B cell (primary cell): ENCODE measurements around the gene CAPN3. TPM values are rescaled to one million over a fixed set of nuclear protein-coding genes. Genes with fewer than 3 reads are reported as not detected.

Source experiments
- ATAC-seq: fragments of 200-7000 bp; cut with Tn5 transposase; one replicate; pipeline ENCODE4 v1.10.0; 2021; ENCODE audit warnings: low read depth, mild to moderate bottlenecking, moderate number of reproducible peaks, moderate library complexity
- CTCF ChIA-PET: fragments of 350-600 bp; sonication (Branson Sonifier 250); formaldehyde crosslinking; loops from one replicate; lab custom pipeline; 2021; ENCODE audit warnings: antibody characterized with exemption, inconsistent platforms; lab: Charles Lee
- POLR2A ChIA-PET: fragments of 350-600 bp; sonication (Branson Sonifier 250); formaldehyde crosslinking; loops from one replicate; lab custom pipeline; 2021; ENCODE audit warnings: antibody characterized with exemption; lab: Charles Lee
- DNase-seq: peaks from one replicate; pipeline ENCODE4 v3.0.0; 2013
- H2AFZ ChIP-seq: 2 replicates; pipeline ENCODE4 v1.6.1; 2012; ENCODE audit warnings: mild to moderate bottlenecking, low read depth, low read length; ENCODE audit not compliant: insufficient read depth, poor library complexity, severe bottlenecking
- H3K27ac ChIP-seq, 2 donors: 1 replicate in 1 of 2; 2 replicates in 1 of 2; pipeline ENCODE4 v1.5.1; 2012 to 2013; ENCODE audit warnings: low read length in 2 of 2, mild to moderate bottlenecking in 2 of 2, moderate library complexity in 1 of 2
- H3K27me3 ChIP-seq, 4 experiments: fragments of 200-600 bp in 1 of 4; sonication (generic) in 1 of 4; replicated peaks in 1 of 4; 1 replicate in 2 of 4; 2 replicates in 2 of 4; pipeline versions ENCODE4 v1.6.1 to v1.7.0; 2013 to 2016; ENCODE audit warnings: low read length in 3 of 4, mild to moderate bottlenecking in 2 of 4, mixed read lengths in 1 of 4, moderate library complexity in 1 of 4; ENCODE audit not compliant: insufficient read depth in 4 of 4, control insufficient read depth in 3 of 4; ENCODE audit errors: control extremely low read depth in 1 of 4
- H3K36me3 ChIP-seq, 2 experiments: replicated peaks in 1 of 2; 1 replicate in 1 of 2; 2 replicates in 1 of 2; pipeline versions ENCODE4 v1.6.1 to v1.7.1; 2013; ENCODE audit warnings: low read length in 1 of 2; ENCODE audit not compliant: insufficient read depth in 2 of 2, control insufficient read depth in 1 of 2; ENCODE audit errors: control extremely low read depth in 1 of 2, extremely low read depth in 1 of 2
- H3K4me1 ChIP-seq, 2 donors: fragments of 200-600 bp in 1 of 2; sonication (generic) in 1 of 2; 1 replicate in 1 of 2; 2 replicates in 1 of 2; pipeline versions ENCODE4 v1.5.1 to v1.6.1; 2013 to 2017; ENCODE audit warnings: low read length in 2 of 2; ENCODE audit not compliant: control insufficient read depth in 2 of 2, insufficient read depth in 2 of 2
- H3K4me2 ChIP-seq: replicated peaks from 2 replicates; pipeline ENCODE3; 2012; ENCODE audit warnings: mild to moderate bottlenecking, low read depth, low read length; ENCODE audit not compliant: poor library complexity, severe bottlenecking
- H3K4me3 ChIP-seq, 5 experiments: fragments of 200-600 bp in 1 of 5; sonication (generic) in 1 of 5; 1 replicate in 3 of 5; 2 replicates in 2 of 5; pipeline versions ENCODE4 v1.5.1 to v1.7.0; 2011 to 2016; ENCODE audit warnings: low read length in 4 of 5, mild to moderate bottlenecking in 4 of 5, low read depth in 2 of 5, control low read depth in 1 of 5, moderate library complexity in 1 of 5; ENCODE audit not compliant: insufficient read depth in 1 of 5; ENCODE audit errors: control extremely low read depth in 1 of 5, extremely low read depth in 1 of 5
- H3K79me2 ChIP-seq: fragments of 200-600 bp; sonication (generic); one replicate; pipeline ENCODE4 v1.6.0; 2016; ENCODE audit warnings: low read length; ENCODE audit not compliant: control insufficient read depth, insufficient read depth
- H3K9ac ChIP-seq: fragments of 200-600 bp; sonication (generic); 2 replicates; pipeline ENCODE4 v1.6.1; 2017; ENCODE audit warnings: mild to moderate bottlenecking, low read length, moderate library complexity
- H3K9me3 ChIP-seq, 3 donors: one replicate each; pipeline versions ENCODE4 v1.6.1 to v1.7.1; 2013; ENCODE audit warnings: low read length in 2 of 3; ENCODE audit not compliant: control insufficient read depth in 2 of 3, insufficient read depth in 1 of 3; ENCODE audit errors: control extremely low read depth in 1 of 3
- H4K20me1 ChIP-seq: 2 replicates; pipeline ENCODE4 v1.6.0; 2012; ENCODE audit warnings: mild to moderate bottlenecking, low read length; ENCODE audit not compliant: insufficient read depth, control insufficient read depth, poor library complexity, severe bottlenecking
- H3K27ac Mint-ChIP-seq: one replicate; pipeline ENCODE4 v1.8.0; 2021; ENCODE audit warnings: mixed read lengths
- H3K27me3 Mint-ChIP-seq: one replicate; pipeline ENCODE4 v1.8.0; 2021; ENCODE audit warnings: mixed read lengths
- H3K4me1 Mint-ChIP-seq: one replicate; pipeline ENCODE4 v1.8.0; 2021; ENCODE audit warnings: mixed read lengths
- H3K4me3 Mint-ChIP-seq: one replicate; pipeline ENCODE4 v1.8.0; 2021; ENCODE audit warnings: mixed read lengths
- H3K9me3 Mint-ChIP-seq: one replicate; pipeline ENCODE4 v1.8.0; 2022; ENCODE audit warnings: mixed read lengths; ENCODE audit not compliant: insufficient read depth
- EZH2 ChIP-seq: IDR thresholded peaks from 2 replicates; pipeline ENCODE4 v1.6.1; 2012; ENCODE audit warnings: borderline replicate concordance, low read depth, mild to moderate bottlenecking, moderate library complexity, low read length; ENCODE audit not compliant: insufficient read depth, poor library complexity, severe bottlenecking
- WGBS: methylation state at CpG from one replicate; pipeline ENCODE4 v1.1.5; 2013; ENCODE audit warnings: missing lambda C conversion rate; ENCODE audit not compliant: insufficient coverage; 5-methylcytosine and 5-hydroxymethylcytosine counted together
- intact Hi-C: fragments of 100-400 bp; cut with micrococcal nuclease; formaldehyde crosslinking; loops from one replicate; pipeline ENCODE4 v1.10.0; 2022
- polyA plus RNA-seq: library from polyadenylated mRNA; depleted of rRNA; stranded (reverse); fragments of >200 nt; gene quantifications from 2 replicates; pipeline ENCODE4 v1.2.3, GENCODE V29; 2012
- total RNA-seq, 2 donors: library from RNA; stranded (reverse); fragments of 120-200 nt in 1 of 2; gene quantifications; 1 replicate in 1 of 2; 2 replicates in 1 of 2; pipeline versions ENCODE4 v1.2.3 to v1.2.4, GENCODE V29; 2013 to 2022
- TF ChIP-seq, protein P1 (sequence below): fragments of 200-600 bp; IDR thresholded peaks from one replicate; pipeline ENCODE4 v1.8.0; 2022; ENCODE audit warnings: antibody characterized with exemption, mild to moderate bottlenecking

Gene CAPN3
- total and polyA plus RNA-seq, 2 donors (not counting 1 experiment from before 2014, with no cell fraction given), result 41.7 to 143 TPM

DNA sequence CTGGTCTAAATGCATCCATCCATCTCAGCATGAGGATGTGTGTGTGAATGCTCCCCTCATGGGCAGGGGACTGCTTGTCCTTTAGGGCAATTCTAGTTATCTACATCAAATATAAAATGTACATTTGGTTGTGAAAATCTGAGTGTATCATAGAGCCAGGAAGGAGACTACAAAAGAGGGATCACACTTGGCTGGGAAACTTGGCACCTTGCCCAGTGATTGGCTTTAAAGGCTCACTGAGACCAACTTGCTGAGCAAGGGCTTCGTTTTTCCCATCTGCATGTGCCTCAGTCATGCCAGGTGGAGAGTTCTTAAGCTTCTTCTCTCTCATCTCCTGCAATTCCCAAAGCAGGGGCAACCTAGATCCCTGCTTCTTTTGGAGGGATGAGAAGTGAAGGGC is 5.2 kb downstream of the CAPN3 start:
- H3K27ac ChIP-seq, result no peak overlapping the region
- ChIA-PET POLR2A (interaction anchor here (0.5 kb wide), 1 partner anchor 358 kb away, joined by 3 read pairs; no protein-coding TSS in a partner anchor), CTCF (no interaction called here)
- no peak overlapping the region for H3K4me2 ChIP-seq
- H3K4me3 Mint-ChIP-seq, result no peak overlapping the region
- peaks cover 3% of the 10 kb centered on the region for H3K9me3 Mint-ChIP-seq
- no peaks in the 10 kb centered on the region for H3K9me3 ChIP-seq
- no peak overlapping the region for H3K4me3 ChIP-seq
- no peak overlapping the region for H3K27ac Mint-ChIP-seq
- H3K4me1 Mint-ChIP-seq, result no peaks in the 10 kb centered on the region
- H3K27me3 ChIP-seq, result no peaks in the 10 kb centered on the region
- no peak for DNase-seq
- ATAC-seq, result no peak
- WGBS, result 100% methylated on average over 1 of the region's 1 CpG
- TF ChIP-seq EZH2, result no peak
- TF ChIP-seq, protein P1, sequence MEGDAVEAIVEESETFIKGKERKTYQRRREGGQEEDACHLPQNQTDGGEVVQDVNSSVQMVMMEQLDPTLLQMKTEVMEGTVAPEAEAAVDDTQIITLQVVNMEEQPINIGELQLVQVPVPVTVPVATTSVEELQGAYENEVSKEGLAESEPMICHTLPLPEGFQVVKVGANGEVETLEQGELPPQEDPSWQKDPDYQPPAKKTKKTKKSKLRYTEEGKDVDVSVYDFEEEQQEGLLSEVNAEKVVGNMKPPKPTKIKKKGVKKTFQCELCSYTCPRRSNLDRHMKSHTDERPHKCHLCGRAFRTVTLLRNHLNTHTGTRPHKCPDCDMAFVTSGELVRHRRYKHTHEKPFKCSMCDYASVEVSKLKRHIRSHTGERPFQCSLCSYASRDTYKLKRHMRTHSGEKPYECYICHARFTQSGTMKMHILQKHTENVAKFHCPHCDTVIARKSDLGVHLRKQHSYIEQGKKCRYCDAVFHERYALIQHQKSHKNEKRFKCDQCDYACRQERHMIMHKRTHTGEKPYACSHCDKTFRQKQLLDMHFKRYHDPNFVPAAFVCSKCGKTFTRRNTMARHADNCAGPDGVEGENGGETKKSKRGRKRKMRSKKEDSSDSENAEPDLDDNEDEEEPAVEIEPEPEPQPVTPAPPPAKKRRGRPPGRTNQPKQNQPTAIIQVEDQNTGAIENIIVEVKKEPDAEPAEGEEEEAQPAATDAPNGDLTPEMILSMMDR, result no peak
- no peaks in the 10 kb centered on the region for H3K4me1 ChIP-seq
- H4K20me1 ChIP-seq, result no peaks in the 10 kb centered on the region
- intact Hi-C loops, result no loop called here
- H3K36me3 ChIP-seq, result peaks cover 0 to 13% of the 10 kb centered on the region in 2 experiments
- H3K79me2 ChIP-seq, result no peaks in the 10 kb centered on the region
- no peaks in the 10 kb centered on the region for H3K27me3 Mint-ChIP-seq
- H3K9ac ChIP-seq, result no peak overlapping the region
- no peak overlapping the region for H2AFZ ChIP-seq

DNA sequence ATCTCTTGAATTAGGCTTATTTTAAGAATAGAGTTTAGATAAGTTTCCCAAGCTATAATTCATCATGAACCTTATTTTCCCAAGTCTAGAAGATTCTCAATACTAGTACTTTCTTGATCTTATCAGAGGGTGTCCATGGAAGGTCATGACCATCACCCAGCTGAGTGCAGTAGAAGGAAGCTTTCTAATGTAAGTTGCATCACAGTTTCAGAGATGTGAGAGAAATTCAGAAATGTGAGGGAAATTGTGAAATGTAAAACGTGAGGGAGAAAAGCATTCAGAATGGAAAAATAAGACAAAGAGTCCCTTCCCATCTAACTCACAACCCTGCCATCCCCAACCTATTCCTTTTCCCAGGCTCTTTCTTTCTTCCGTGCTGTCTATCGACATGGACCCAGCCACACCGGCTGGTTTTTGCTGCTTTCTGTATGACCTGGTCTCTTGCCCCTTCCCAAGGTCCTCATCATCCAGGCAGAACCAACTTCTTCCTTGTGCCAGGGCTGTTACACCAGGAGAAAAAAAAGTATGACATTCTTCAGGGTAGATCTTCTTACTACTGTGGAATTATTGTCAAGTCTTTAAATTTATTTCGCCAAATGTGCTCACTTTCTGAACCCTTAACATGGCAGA is 6.7 kb downstream of the CAPN3 start:
- no peak overlapping the region for H3K27ac Mint-ChIP-seq
- ChIA-PET POLR2A (no interaction called here), CTCF (no interaction called here)
- TF ChIP-seq, protein P1, result no peak
- no peak for TF ChIP-seq EZH2
- WGBS, result 93% methylated on average over 3 of the region's 5 CpGs
- Histone ChIP-seq H3K4me1 (no peaks in the 10 kb centered on the region), H3K27me3 (no peaks in the 10 kb centered on the region), H3K9me3 (no peaks in the 10 kb centered on the region), H3K36me3 (peaks cover 4 to 6% of the 10 kb centered on the region in 2 experiments), H3K9ac (no peak overlapping the region), H3K4me3 (no peak overlapping the region), H2AFZ (no peak overlapping the region), H3K27ac (no peak overlapping the region), H3K4me2 (no peak overlapping the region), H4K20me1 (no peaks in the 10 kb centered on the region), H3K79me2 (no peaks in the 10 kb centered on the region)
- peaks cover 3% of the 10 kb centered on the region for H3K9me3 Mint-ChIP-seq
- H3K27me3 Mint-ChIP-seq, result no peaks in the 10 kb centered on the region
- intact Hi-C loops, result no loop called here
- no peak overlapping the region for H3K4me3 Mint-ChIP-seq
- no peak for DNase-seq
- H3K4me1 Mint-ChIP-seq, result no peaks in the 10 kb centered on the region
- no peak for ATAC-seq
